Activated T-cell treated with anti-CD3 and anti-CD28 coated beads, Interleukin-2, amount 50 U/mL, for 1 hour (primary cell): ENCODE data around the gene QRICH1.

Source experiments
- DNase-seq: peaks from one replicate; pipeline ENCODE4 v3.0.0-alpha.2; 2020

The QRICH1 gene

GRCh38 chr3:49093853-49094767 is at the start of gene QRICH1:
Gene QRICH1 (minus strand): TSS chr3:49094071. CDS start chr3:49077017, 17,054 bp downstream.
- DNase-seq: peak; percentile 96

GRCh38 chr3:49140080-49140479 is 46.2 kb upstream of the QRICH1 start:
- no peak for DNase-seq

GRCh38 chr3:49135499-49135898 is 41.6 kb upstream of the QRICH1 start:
- DNase-seq: no peak

- no peak for DNase-seq
These were observed 40.8 kb upstream of the QRICH1 start for GRCh38 chr3:49134471-49135265.

GRCh38 chr3:49133226-49133951 is 39.5 kb upstream of the QRICH1 start:
- no peak for DNase-seq

GRCh38 chr3:49132437-49133225 is 38.8 kb upstream of the QRICH1 start, which contains the start of gene LAMB2:
Gene LAMB2 (minus strand): TSS chr3:49133050. CDS start chr3:49132867, 183 bp downstream.
- DNase-seq: no peak

GRCh38 chr3:49132073-49132436 is 38.2 kb upstream of the QRICH1 start:
- no peak for DNase-seq

GRCh38 chr3:49131576-49131975 is 37.7 kb upstream of the QRICH1 start:
- no peak for DNase-seq

GRCh38 chr3:49131040-49131439 is 37.2 kb upstream of the QRICH1 start:
- DNase-seq: no peak

GRCh38 chr3:49124991-49125670 is 31.3 kb upstream of the QRICH1 start:
- DNase-seq: no peak

GRCh38 chr3:49124203-49124602 is 30.3 kb upstream of the QRICH1 start:
- no peak for DNase-seq

- DNase-seq: no peak
These were observed 29.8 kb upstream of the QRICH1 start for GRCh38 chr3:49123687-49124086.

GRCh38 chr3:49122886-49123545 is 29.1 kb upstream of the QRICH1 start:
- DNase-seq: no peak

GRCh38 chr3:49122451-49122850 is 28.6 kb upstream of the QRICH1 start:
- no peak for DNase-seq

GRCh38 chr3:49122022-49122421 is 28.2 kb upstream of the QRICH1 start:
- no peak for DNase-seq

GRCh38 chr3:49121132-49121736 is 27.4 kb upstream of the QRICH1 start:
- no peak for DNase-seq

- peak; percentile 94 for DNase-seq
These were observed 26.7 kb upstream of the QRICH1 start, which contains the start of gene USP19 for GRCh38 chr3:49120438-49121131. Gene USP19 (minus strand): TSS chr3:49120823. CDS start chr3:49119145, 1,678 bp downstream.

- no peak for DNase-seq
These were observed 26.2 kb upstream of the QRICH1 start for GRCh38 chr3:49120096-49120437.

- DNase-seq: no peak
These were observed 25.6 kb upstream of the QRICH1 start for GRCh38 chr3:49119439-49119838.

- no peak for DNase-seq
These were observed 25.2 kb upstream of the QRICH1 start for GRCh38 chr3:49119036-49119435.
